IPS-NIHi7 (cell line): Measurements from ENCODE around the gene ATP1A4.
A peak's percentile ranks its signal among the peaks of the same experiment; 100 is the strongest.
"Not testable (repeated sequence)": the region's sequence is repeated elsewhere in the genome, so short reads cannot be mapped to it uniquely, and the experiment has no call there.

Experiments used
- DNase-seq: peaks from one replicate; pipeline ENCODE4 v3.0.0; 2012; ENCODE audit warnings: mixed read lengths; ENCODE audit errors: extremely low spot score

ATP1A4 gene

GRCh38 chr1:160151303-160151702 is at the start of gene ATP1A4:
Gene ATP1A4 (plus strand): TSS chr1:160151603. CDS start chr1:160152041, 438 bp downstream.
- no peak for DNase-seq

GRCh38 chr1:160101717-160102522 is 49.5 kb upstream of the ATP1A4 start:
- DNase-seq, result no peak

- no peak for DNase-seq
Observed at GRCh38 chr1:160103658-160104408, 47.6 kb upstream of the ATP1A4 start.

GRCh38 chr1:160104486-160104885 is 46.9 kb upstream of the ATP1A4 start:
- no peak for DNase-seq

GRCh38 chr1:160105155-160105554 is 46.2 kb upstream of the ATP1A4 start:
- DNase-seq, result no peak

- no peak for DNase-seq
Observed at GRCh38 chr1:160107512-160107911, 43.9 kb upstream of the ATP1A4 start.

- peak; percentile 70 for DNase-seq
Observed at GRCh38 chr1:160108888-160109662, 42.3 kb upstream of the ATP1A4 start.

- no peak for DNase-seq
Observed at GRCh38 chr1:160109686-160110085, 41.7 kb upstream of the ATP1A4 start.

GRCh38 chr1:160111462-160111861 is 39.9 kb upstream of the ATP1A4 start:
- DNase-seq, result not testable (repeated sequence)

- no peak for DNase-seq
Observed at GRCh38 chr1:160112357-160112756, 39.0 kb upstream of the ATP1A4 start.

GRCh38 chr1:160113407-160113806 is 38.0 kb upstream of the ATP1A4 start:
- no peak for DNase-seq

GRCh38 chr1:160114085-160114484 is 37.3 kb upstream of the ATP1A4 start:
- peak; percentile 48 for DNase-seq

GRCh38 chr1:160115545-160116282 is 35.7 kb upstream of the ATP1A4 start, which contains the start of gene ATP1A2:
Gene ATP1A2 (plus strand): TSS chr1:160115759. CDS start chr1:160115862, 103 bp downstream.
- peak; percentile 72 for DNase-seq

GRCh38 chr1:160116283-160117147 is 34.9 kb upstream of the ATP1A4 start:
- no peak for DNase-seq

GRCh38 chr1:160117300-160117699 is 34.1 kb upstream of the ATP1A4 start:
- no peak for DNase-seq

- DNase-seq, result peak; percentile 53
Observed at GRCh38 chr1:160117709-160118183, 33.7 kb upstream of the ATP1A4 start.

- no peak for DNase-seq
Observed at GRCh38 chr1:160118928-160119327, 32.5 kb upstream of the ATP1A4 start.

- no peak for DNase-seq
Observed at GRCh38 chr1:160120797-160121196, 30.6 kb upstream of the ATP1A4 start.

GRCh38 chr1:160121388-160121787 is 30.0 kb upstream of the ATP1A4 start:
- DNase-seq, result no peak

GRCh38 chr1:160122978-160123495 is 28.4 kb upstream of the ATP1A4 start:
- no peak for DNase-seq
